Body of pancreas (tissue), 4 donors: ENCODE data around the gene RBMS3. TPM values are rescaled to one million over a fixed set of nuclear protein-coding genes. Genes with fewer than 3 reads are reported as not detected.

Experiments used
- ATAC-seq: fragments of 150-250 bp; one replicate; pipeline ENCODE4 v1.9.1; 2016
- DNase-seq, 4 donors: peaks; one replicate each; pipeline ENCODE4 v3.0.0-alpha.2; 2019
- H3K27ac ChIP-seq, 4 donors: fragments of 200-600 bp; sonication (generic); 1 replicate in 3 of 4; 2 replicates in 1 of 4; pipeline versions ENCODE4 v1.5.1 to v1.6.1; 2016 to 2019; ENCODE audit warnings: mild to moderate bottlenecking in 1 of 4, mixed read lengths in 1 of 4, moderate library complexity in 1 of 4
- H3K27me3 ChIP-seq, 2 donors: fragments of 200-600 bp; sonication (generic); one replicate each; pipeline ENCODE4 v1.6.0; 2016; ENCODE audit warnings: mild to moderate bottlenecking in 1 of 2
- H3K36me3 ChIP-seq, 2 donors: fragments of 200-600 bp; sonication (generic); replicated peaks in 1 of 2; 2 replicates each; pipeline ENCODE4 v1.5.1; 2016; ENCODE audit warnings: low read depth in 2 of 2; ENCODE audit not compliant: insufficient read depth in 1 of 2
- H3K4me1 ChIP-seq: fragments of 200-600 bp; sonication (generic); one replicate; pipeline ENCODE4 v1.6.0; 2016
- H3K4me3 ChIP-seq, 2 donors: fragments of 200-600 bp; sonication (generic); 1 replicate in 1 of 2; 2 replicates in 1 of 2; pipeline ENCODE4 v1.5.1; 2016 to 2019
- H3K9me3 ChIP-seq, 3 donors: fragments of 200-600 bp; sonication (generic); 1 replicate in 2 of 3; 2 replicates in 1 of 3; pipeline ENCODE4 v1.5.1; 2016
- POLR2A ChIP-seq, 3 donors: fragments of 450-650 bp; IDR thresholded peaks; one replicate each; pipeline ENCODE4 v1.6.1; 2016; ENCODE audit warnings: antibody characterized with exemption in 3 of 3, mild to moderate bottlenecking in 2 of 3
- WGBS, 2 donors: methylation state at CpG; one replicate each; pipeline ENCODE4 v1.1.5; 2017; 5-methylcytosine and 5-hydroxymethylcytosine counted together
- intact Hi-C: fragments of 100-400 bp; cut with DNase I; formaldehyde crosslinking; loops from one replicate; pipeline ENCODE4 v1.15.1; 2023
- total RNA-seq, 2 donors: library from RNA; depleted of rRNA; stranded (reverse); fragments of >200 nt; gene quantifications; one replicate each; pipeline ENCODE4 v1.1.0, GENCODE V29; 2016
- TF ChIP-seq, protein P1 (sequence below), 7 experiments: fragments of 450-650 bp in 4 of 7; fragments of 200-600 bp in 3 of 7; sonication (generic) in 3 of 7; IDR thresholded peaks; one replicate each; pipeline ENCODE4 v1.5.1; 2016 to 2019; ENCODE audit warnings: antibody characterized with exemption in 7 of 7

The RBMS3 gene
- total RNA-seq, 2 donors from 2014 or later = 17.4 to 29.7 TPM

DNA sequence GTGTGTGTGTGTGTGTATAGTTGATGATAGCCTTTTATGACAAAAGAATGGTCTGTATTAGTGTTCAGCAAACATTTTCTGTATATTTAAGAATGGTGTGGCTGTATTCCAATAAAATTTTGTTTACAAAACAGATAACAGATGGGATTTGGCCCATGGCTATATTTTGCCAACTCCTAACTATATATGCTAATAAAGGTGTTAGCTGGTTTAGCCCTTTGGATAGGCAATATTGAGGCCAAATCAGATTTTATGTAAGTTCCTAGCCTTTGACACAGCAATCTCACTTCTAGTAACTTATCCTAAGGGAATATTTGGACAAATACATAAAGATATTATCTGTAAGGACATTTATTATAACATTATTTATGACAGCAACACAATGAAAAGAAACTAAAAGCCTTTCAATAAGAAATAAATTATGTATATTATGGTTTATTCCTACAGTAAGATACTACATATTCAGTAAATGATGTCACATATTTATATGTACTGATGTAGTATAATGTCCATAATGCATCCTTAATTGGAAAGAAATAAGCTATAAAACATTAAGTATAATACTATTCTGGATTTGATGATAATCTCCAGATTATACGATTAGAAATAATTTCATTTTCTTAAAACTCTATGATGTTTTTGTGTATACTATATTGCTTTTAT lies 264.0 kb downstream of the RBMS3 start:
- H3K27ac ChIP-seq = no peak overlapping the region
- no peak overlapping the region for H3K4me3 ChIP-seq
- H3K4me1 ChIP-seq = no peaks in the 10 kb centered on the region
- no peaks in the 10 kb centered on the region for H3K36me3 ChIP-seq
- ATAC-seq (no peak), DNase-seq (no peak)
- no peaks in the 10 kb centered on the region for H3K27me3 ChIP-seq
- TF ChIP-seq POLR2A (IDR thresholded peaks at IDR 0.05) = no peak
- TF ChIP-seq, protein P1, sequence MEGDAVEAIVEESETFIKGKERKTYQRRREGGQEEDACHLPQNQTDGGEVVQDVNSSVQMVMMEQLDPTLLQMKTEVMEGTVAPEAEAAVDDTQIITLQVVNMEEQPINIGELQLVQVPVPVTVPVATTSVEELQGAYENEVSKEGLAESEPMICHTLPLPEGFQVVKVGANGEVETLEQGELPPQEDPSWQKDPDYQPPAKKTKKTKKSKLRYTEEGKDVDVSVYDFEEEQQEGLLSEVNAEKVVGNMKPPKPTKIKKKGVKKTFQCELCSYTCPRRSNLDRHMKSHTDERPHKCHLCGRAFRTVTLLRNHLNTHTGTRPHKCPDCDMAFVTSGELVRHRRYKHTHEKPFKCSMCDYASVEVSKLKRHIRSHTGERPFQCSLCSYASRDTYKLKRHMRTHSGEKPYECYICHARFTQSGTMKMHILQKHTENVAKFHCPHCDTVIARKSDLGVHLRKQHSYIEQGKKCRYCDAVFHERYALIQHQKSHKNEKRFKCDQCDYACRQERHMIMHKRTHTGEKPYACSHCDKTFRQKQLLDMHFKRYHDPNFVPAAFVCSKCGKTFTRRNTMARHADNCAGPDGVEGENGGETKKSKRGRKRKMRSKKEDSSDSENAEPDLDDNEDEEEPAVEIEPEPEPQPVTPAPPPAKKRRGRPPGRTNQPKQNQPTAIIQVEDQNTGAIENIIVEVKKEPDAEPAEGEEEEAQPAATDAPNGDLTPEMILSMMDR (IDR thresholded peaks at IDR 0.05) = no peak
- intact Hi-C loops = no loop called here
- WGBS, 2 donors = 67 to 72% methylated on average over 1 of the region's 1 CpG
- no peaks in the 10 kb centered on the region for H3K9me3 ChIP-seq

DNA sequence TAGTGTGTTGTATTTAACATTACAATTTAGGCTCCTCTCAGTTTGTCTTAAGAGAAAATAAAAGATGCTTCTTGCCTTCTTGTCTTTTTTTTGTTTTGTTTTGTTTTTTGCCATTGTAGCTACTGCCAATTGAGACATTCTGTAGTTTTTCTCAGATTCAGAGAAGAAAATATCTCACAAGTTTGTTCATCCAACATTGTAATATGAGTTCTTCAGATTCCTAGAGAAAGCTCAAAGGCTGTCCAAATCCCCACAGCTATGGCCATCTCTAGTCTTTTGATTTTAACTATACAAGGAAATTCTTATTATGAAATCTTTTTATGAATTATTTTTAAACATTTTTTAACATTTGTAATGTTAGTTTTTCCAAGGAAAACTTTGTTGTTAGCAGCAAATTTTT lies 264.7 kb downstream of the RBMS3 start:
- Histone ChIP-seq H3K27ac (no peak overlapping the region), H3K9me3 (no peaks in the 10 kb centered on the region), H3K4me3 (no peak overlapping the region), H3K27me3 (no peaks in the 10 kb centered on the region), H3K36me3 (no peaks in the 10 kb centered on the region), H3K4me1 (no peaks in the 10 kb centered on the region)
- no peak for TF ChIP-seq POLR2A (IDR thresholded peaks at IDR 0.05)
- TF ChIP-seq, protein P1 (IDR thresholded peaks at IDR 0.05) = no peak
- intact Hi-C loops = no loop called here
- ATAC-seq (no peak), DNase-seq (no peak)

DNA sequence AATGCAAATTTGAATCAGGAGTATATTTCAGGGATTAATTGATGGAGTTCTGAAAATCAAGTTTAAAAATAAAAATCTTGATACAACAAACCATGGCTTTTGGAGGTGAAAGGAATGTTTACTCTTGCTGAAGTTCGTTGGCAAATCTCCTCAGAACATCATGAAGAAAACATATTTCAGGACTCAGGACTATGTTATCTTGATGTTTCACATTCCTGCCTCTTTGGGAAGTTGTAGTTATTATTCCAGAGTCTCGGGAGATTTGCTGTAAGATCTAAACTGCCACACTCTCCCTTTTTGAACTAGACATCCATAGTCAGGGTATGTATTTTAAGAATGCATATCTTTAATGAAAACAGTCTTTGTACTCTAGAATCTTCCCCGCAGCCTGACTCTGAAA lies 271.2 kb downstream of the RBMS3 start:
- ATAC-seq (no peak), DNase-seq (no peak)
- intact Hi-C loops = no loop called here
- Histone ChIP-seq H3K4me1 (no peaks in the 10 kb centered on the region), H3K36me3 (no peaks in the 10 kb centered on the region), H3K9me3 (no peaks in the 10 kb centered on the region), H3K4me3 (no peak overlapping the region), H3K27ac (no peak overlapping the region), H3K27me3 (no peaks in the 10 kb centered on the region)
- TF ChIP-seq, protein P1 (IDR thresholded peaks at IDR 0.05) = no peak
- no peak for TF ChIP-seq POLR2A (IDR thresholded peaks at IDR 0.05)
- 22 to 31% methylated on average over 3 of the region's 3 CpGs for WGBS, 2 donors

DNA sequence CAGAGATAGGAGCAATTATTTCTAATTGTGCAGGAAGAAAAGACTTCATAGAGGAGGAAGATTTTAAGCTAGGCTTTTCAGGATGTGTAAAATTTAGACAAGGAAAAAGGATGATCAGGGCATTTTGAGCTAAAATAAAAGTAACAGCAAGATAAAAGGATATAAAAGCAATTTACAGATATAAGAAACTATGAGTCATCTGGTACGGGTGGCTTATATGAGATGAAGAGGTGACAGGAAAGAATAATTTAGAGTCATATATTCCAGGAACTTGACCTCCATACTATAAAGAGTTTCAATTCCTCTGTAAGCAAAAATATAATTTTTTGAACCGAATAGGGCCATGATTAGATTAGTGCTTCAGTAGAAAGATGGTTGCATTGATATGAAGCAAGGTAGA lies 273.7 kb downstream of the RBMS3 start:
- ATAC-seq (no peak), DNase-seq (no peak)
- no peaks in the 10 kb centered on the region for H3K4me1 ChIP-seq
- H3K4me3 ChIP-seq = no peak overlapping the region
- H3K36me3 ChIP-seq = no peaks in the 10 kb centered on the region
- no peaks in the 10 kb centered on the region for H3K27me3 ChIP-seq
- 37 to 51% methylated on average over 2 of the region's 2 CpGs for WGBS, 2 donors
- H3K27ac ChIP-seq = no peak overlapping the region
- H3K9me3 ChIP-seq = no peaks in the 10 kb centered on the region
- intact Hi-C loops = no loop called here
- TF ChIP-seq, protein P1 (IDR thresholded peaks at IDR 0.05) = no peak
- no peak for TF ChIP-seq POLR2A (IDR thresholded peaks at IDR 0.05)

DNA sequence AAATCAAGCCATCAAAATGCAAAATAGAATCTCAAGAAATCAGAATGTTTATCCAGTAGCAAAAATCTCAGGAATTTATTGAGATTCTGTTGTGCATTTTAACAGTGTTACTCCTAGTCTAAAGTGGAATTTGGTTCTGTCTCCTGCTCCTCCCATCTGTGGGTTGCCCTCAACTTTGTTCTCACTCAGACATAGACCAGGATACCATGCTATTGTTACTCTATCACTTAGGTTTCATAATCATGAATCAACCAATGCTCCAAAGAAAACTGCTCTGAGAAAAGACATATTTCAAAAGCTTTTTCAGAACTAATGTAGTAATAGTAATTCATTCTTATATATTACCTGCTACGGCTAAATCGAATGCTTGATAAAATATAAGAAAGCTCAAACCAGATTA lies 274.7 kb downstream of the RBMS3 start:
- no peak for ATAC-seq
- TF ChIP-seq, protein P1 (IDR thresholded peaks at IDR 0.05) = no peak
- no peak for TF ChIP-seq POLR2A (IDR thresholded peaks at IDR 0.05)
- no peaks in the 10 kb centered on the region for H3K9me3 ChIP-seq
- no peak overlapping the region for H3K4me3 ChIP-seq
- no peaks in the 10 kb centered on the region for H3K27me3 ChIP-seq
- H3K4me1 ChIP-seq = no peaks in the 10 kb centered on the region
- 78 to 87% methylated on average over 2 of the region's 2 CpGs for WGBS, 2 donors
- no peak overlapping the region for H3K27ac ChIP-seq
- H3K36me3 ChIP-seq = no peaks in the 10 kb centered on the region
- DNase-seq = no peak
- intact Hi-C loops = no loop called here
